CD4-positive, alpha-beta memory T cell (primary cell): ENCODE results near the gene FOXP1. TPM values are rescaled to one million over a fixed set of nuclear protein-coding genes. Genes with fewer than 3 reads are reported as not detected.

ENCODE experiments used
- CTCF ChIA-PET: fragments of 350-600 bp; sonication (Branson Sonifier 250); formaldehyde crosslinking; loops from one replicate; lab custom pipeline; 2021; ENCODE audit warnings: inconsistent platforms; ENCODE audit not compliant: partially characterized antibody; lab: Charles Lee
- POLR2A ChIA-PET: fragments of 350-600 bp; sonication (Branson Sonifier 250); formaldehyde crosslinking; loops from one replicate; lab custom pipeline; 2021; ENCODE audit not compliant: partially characterized antibody; lab: Charles Lee
- DNase-seq, 5 donors: peaks; one replicate each; pipeline versions ENCODE4 v3.0.0 to v3.0.0-alpha.2; 2020 to 2022; ENCODE audit warnings: mixed read lengths in 1 of 5
- H3K27ac ChIP-seq: one replicate; pipeline ENCODE4 v1.7.0; 2013; ENCODE audit warnings: low read depth, low read length
- H3K27me3 ChIP-seq: 2 replicates; pipeline ENCODE4 v1.7.0; 2013; ENCODE audit warnings: mild to moderate bottlenecking, low read length, moderate library complexity; ENCODE audit not compliant: insufficient read depth
- H3K36me3 ChIP-seq: 2 replicates; pipeline ENCODE4 v1.7.0; 2013; ENCODE audit warnings: mild to moderate bottlenecking, low read length, moderate library complexity; ENCODE audit not compliant: insufficient read depth
- H3K4me1 ChIP-seq: 2 replicates; pipeline ENCODE4 v1.7.0; 2013; ENCODE audit warnings: mild to moderate bottlenecking, low read length, moderate library complexity; ENCODE audit not compliant: insufficient read depth
- H3K4me3 ChIP-seq, 2 donors: one replicate each; pipeline ENCODE4 v1.7.0; 2013; ENCODE audit warnings: low read length in 2 of 2, mild to moderate bottlenecking in 1 of 2
- H3K9me3 ChIP-seq, 2 donors: one replicate each; pipeline ENCODE4 v1.7.0; 2013; ENCODE audit warnings: low read length in 2 of 2, control low read depth in 1 of 2; ENCODE audit not compliant: control insufficient read depth in 1 of 2
- H3K27ac Mint-ChIP-seq, 7 donors: one replicate each; pipeline ENCODE4 v1.8.0; 2020 to 2021; ENCODE audit warnings: mixed read lengths in 7 of 7, mild to moderate bottlenecking in 6 of 7, inconsistent platforms in 3 of 7, moderate library complexity in 3 of 7
- H3K27me3 Mint-ChIP-seq, 2 donors: one replicate each; pipeline ENCODE4 v1.8.0; 2020 to 2021; ENCODE audit warnings: mixed read lengths in 2 of 2
- H3K36me3 Mint-ChIP-seq, 2 donors: one replicate each; pipeline ENCODE4 v1.8.0; 2020 to 2021; ENCODE audit warnings: mixed read lengths in 2 of 2, inconsistent platforms in 1 of 2, mild to moderate bottlenecking in 1 of 2
- H3K4me1 Mint-ChIP-seq, 4 donors: one replicate each; pipeline ENCODE4 v1.8.0; 2020 to 2021; ENCODE audit warnings: mixed read lengths in 4 of 4, mild to moderate bottlenecking in 1 of 4
- H3K4me3 Mint-ChIP-seq, 8 donors: one replicate each; pipeline ENCODE4 v1.8.0; 2020 to 2021; ENCODE audit warnings: mixed read lengths in 8 of 8, mild to moderate bottlenecking in 7 of 8, moderate library complexity in 6 of 8, inconsistent platforms in 3 of 8
- H3K9me3 Mint-ChIP-seq, 8 donors: one replicate each; pipeline ENCODE4 v1.8.0; 2020 to 2021; ENCODE audit warnings: mixed read lengths in 8 of 8, mild to moderate bottlenecking in 5 of 8, inconsistent platforms in 3 of 8, moderate library complexity in 1 of 8
- intact Hi-C: fragments of 100-400 bp; cut with micrococcal nuclease; formaldehyde crosslinking; loops from one replicate; pipeline ENCODE4 v1.15.1; 2023
- polyA plus RNA-seq, 2 donors: library from polyadenylated mRNA; unstranded; fragments of 300-500 nt; fragmentation: Illumina TruSeq; gene quantifications; one replicate each; pipeline ENCODE4 v1.2.3, GENCODE V29; 2021
- total RNA-seq, 2 experiments: library from RNA; stranded (reverse); gene quantifications; one replicate each; pipeline ENCODE4 v1.2.3, GENCODE V29; 2021

The FOXP1 gene
- total and polyA plus RNA-seq, 4 experiments from 2014 or later = 189 to 348 (median 279) TPM

- ChIA-PET CTCF (no interaction called here), POLR2A (no interaction called here)
- Mint-ChIP-seq H3K4me1 (peaks cover 5 to 12% (median 6%) of the 10 kb centered on the region in 4 donors), H3K27me3 (no peaks in the 10 kb centered on the region), H3K27ac (peak overlapping the region in 4 of 7 donors; percentile 15 to 54 (median 28)), H3K4me3 (no peak overlapping the region), H3K36me3 (peaks cover 39 to 57% of the 10 kb centered on the region in 2 donors), H3K9me3 (no peaks in the 10 kb centered on the region)
- no peaks in the 10 kb centered on the region for H3K4me1 ChIP-seq
- DNase-seq = no peak
- no peak overlapping the region for H3K27ac ChIP-seq
- H3K36me3 ChIP-seq = peaks cover 5% of the 10 kb centered on the region
- no peaks in the 10 kb centered on the region for H3K9me3 ChIP-seq
- intact Hi-C loops = no loop called here
- no peak overlapping the region for H3K4me3 ChIP-seq
- H3K27me3 ChIP-seq = no peaks in the 10 kb centered on the region
Measured at GRCh38 chr3:71168880-71169411, 414.6 kb downstream of the FOXP1 start.

- H3K9me3 Mint-ChIP-seq = no peaks in the 10 kb centered on the region
- no peak overlapping the region for H3K4me3 ChIP-seq
- no peaks in the 10 kb centered on the region for H3K27me3 ChIP-seq
- intact Hi-C loops = no loop called here
- H3K4me1 ChIP-seq = no peaks in the 10 kb centered on the region
- H3K36me3 ChIP-seq = peaks cover 5% of the 10 kb centered on the region
- POLR2A ChIA-PET = interaction anchor here (1.1 kb wide), 1 partner anchor 9 kb away, joined by 3 read pairs; no protein-coding TSS in a partner anchor
- peak overlapping the region in 1 of 7 donors; percentile 72 for H3K27ac Mint-ChIP-seq
- peaks cover under 1 to 16% (median 8%) of the 10 kb centered on the region in 4 donors for H3K4me1 Mint-ChIP-seq
- DNase-seq = no peak
- CTCF ChIA-PET = no interaction called here
- no peak overlapping the region for H3K4me3 Mint-ChIP-seq
- no peaks in the 10 kb centered on the region for H3K27me3 Mint-ChIP-seq
- no peak overlapping the region for H3K27ac ChIP-seq
- H3K9me3 ChIP-seq = no peaks in the 10 kb centered on the region
- peaks cover 41 to 53% of the 10 kb centered on the region in 2 donors for H3K36me3 Mint-ChIP-seq
Measured at GRCh38 chr3:71168121-71168721, 415.3 kb downstream of the FOXP1 start.

- POLR2A ChIA-PET = interaction anchor here (1.1 kb wide), 1 partner anchor 8 kb away, joined by 3 read pairs; no protein-coding TSS in a partner anchor
Measured at GRCh38 chr3:71166339-71167240, 416.9 kb downstream of the FOXP1 start.

GRCh38 chr3:71164881-71165280, 418.6 kb downstream of the FOXP1 start:
- Histone ChIP-seq H3K36me3 (peaks cover 5% of the 10 kb centered on the region), H3K4me1 (no peaks in the 10 kb centered on the region), H3K9me3 (no peaks in the 10 kb centered on the region), H3K27ac (no peak overlapping the region), H3K27me3 (no peaks in the 10 kb centered on the region), H3K4me3 (no peak overlapping the region)
- ChIA-PET POLR2A (interaction anchor here (0.6 to 0.8 kb wide), 2 partner anchors 10 to 329 kb away, joined by 4 read pairs; no protein-coding TSS in a partner anchor), CTCF (interaction anchor here (1.1 to 1.7 kb wide), 2 partner anchors 34 to 290 kb away, joined by 3 to 4 read pairs; no protein-coding TSS in a partner anchor)
- peaks cover 41 to 49% of the 10 kb centered on the region in 2 donors for H3K36me3 Mint-ChIP-seq
- H3K27ac Mint-ChIP-seq = no peak overlapping the region
- H3K9me3 Mint-ChIP-seq = peaks cover 0 to 2% (median 0%) of the 10 kb centered on the region in 8 donors
- peaks cover 17 to 36% (median 28%) of the 10 kb centered on the region in 4 donors for H3K4me1 Mint-ChIP-seq
- H3K4me3 Mint-ChIP-seq = no peak overlapping the region
- intact Hi-C loops = no loop called here
- no peak for DNase-seq
- no peaks in the 10 kb centered on the region for H3K27me3 Mint-ChIP-seq

More at GRCh38 chr3:71166339-71167240, 416.9 kb downstream of the FOXP1 start:
- Histone ChIP-seq H3K27me3 (no peaks in the 10 kb centered on the region), H3K4me1 (no peaks in the 10 kb centered on the region), H3K36me3 (peaks cover 5% of the 10 kb centered on the region), H3K9me3 (no peaks in the 10 kb centered on the region), H3K27ac (no peak overlapping the region), H3K4me3 (no peak overlapping the region)
- CTCF ChIA-PET = no interaction called here
- DNase-seq = no peak
- Mint-ChIP-seq H3K4me3 (no peak overlapping the region), H3K27me3 (no peaks in the 10 kb centered on the region), H3K4me1 (peaks cover 12 to 30% (median 18%) of the 10 kb centered on the region in 4 donors), H3K27ac (no peak overlapping the region), H3K36me3 (peaks cover 42 to 53% of the 10 kb centered on the region in 2 donors), H3K9me3 (no peaks in the 10 kb centered on the region)
- intact Hi-C loops = no loop called here

- intact Hi-C loops = no loop called here
- no peaks in the 10 kb centered on the region for H3K27me3 Mint-ChIP-seq
- ChIA-PET POLR2A (interaction anchor here (0.6 kb wide), 1 partner anchor 36 kb away, joined by 3 read pairs; no protein-coding TSS in a partner anchor), CTCF (no interaction called here)
- H3K4me3 Mint-ChIP-seq = no peak overlapping the region
- no peak for DNase-seq
- no peak overlapping the region for H3K27ac Mint-ChIP-seq
- H3K36me3 Mint-ChIP-seq = peaks cover 42 to 44% of the 10 kb centered on the region in 2 donors
- H3K9me3 ChIP-seq = no peaks in the 10 kb centered on the region
- H3K9me3 Mint-ChIP-seq = peaks cover 0 to 2% (median 0%) of the 10 kb centered on the region in 8 donors
- H3K27ac ChIP-seq = no peak overlapping the region
- no peaks in the 10 kb centered on the region for H3K27me3 ChIP-seq
- H3K4me1 Mint-ChIP-seq = peaks cover 19 to 42% (median 32%) of the 10 kb centered on the region in 4 donors
- H3K4me3 ChIP-seq = no peak overlapping the region
- peaks cover 5% of the 10 kb centered on the region for H3K36me3 ChIP-seq
- peaks cover 6% of the 10 kb centered on the region for H3K4me1 ChIP-seq
Measured at GRCh38 chr3:71163198-71163918, 420.2 kb downstream of the FOXP1 start.

DNA sequence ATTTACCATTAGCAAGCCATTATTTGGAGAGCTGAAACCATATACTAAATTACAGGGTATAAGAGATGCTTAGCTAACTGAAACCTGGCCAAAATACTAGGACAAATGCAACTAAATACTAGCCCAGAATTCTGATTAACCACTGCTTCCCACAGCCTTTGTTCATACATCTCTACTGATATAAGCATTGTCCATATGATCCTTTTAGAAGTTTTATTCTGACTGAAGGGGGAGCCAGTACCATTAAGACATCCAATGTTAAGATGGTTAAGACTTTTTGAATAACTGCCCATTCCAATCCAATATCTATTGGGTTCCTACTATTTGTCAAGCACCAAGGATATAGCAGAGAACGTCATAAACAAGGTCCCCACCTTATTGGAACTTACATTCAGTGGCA, 421.3 kb downstream of the FOXP1 start:
- Histone ChIP-seq H3K4me1 (peaks cover 6% of the 10 kb centered on the region), H3K27ac (no peak overlapping the region), H3K27me3 (no peaks in the 10 kb centered on the region), H3K4me3 (no peak overlapping the region), H3K36me3 (peaks cover 5% of the 10 kb centered on the region), H3K9me3 (no peaks in the 10 kb centered on the region)
- no peak overlapping the region for H3K4me3 Mint-ChIP-seq
- no peak for DNase-seq
- H3K4me1 Mint-ChIP-seq = peaks cover 21 to 48% (median 36%) of the 10 kb centered on the region in 4 donors
- H3K9me3 Mint-ChIP-seq = peaks cover 0 to 2% (median 0%) of the 10 kb centered on the region in 8 donors
- ChIA-PET CTCF (interaction anchor here (0.8 to 1.0 kb wide), 3 partner anchors 9 to 228 kb away, joined by 3 read pairs; no protein-coding TSS in a partner anchor), POLR2A (no interaction called here)
- H3K27me3 Mint-ChIP-seq = no peaks in the 10 kb centered on the region
- H3K36me3 Mint-ChIP-seq = peaks cover 44 to 48% of the 10 kb centered on the region in 2 donors
- intact Hi-C loops = no loop called here
- H3K27ac Mint-ChIP-seq = peak overlapping the region in 2 of 7 donors; percentile 31 to 64
